Liver (tissue), 3 donors: ENCODE data around the gene MPRIP.

ENCODE experiments used
- FOXA1 ChIP-seq: IDR thresholded peaks from 2 replicates; pipeline ENCODE4 v1.6.1; 2016; ENCODE audit warnings: antibody characterized with exemption
- MAX ChIP-seq: IDR thresholded peaks from 2 replicates; pipeline ENCODE4 v1.6.1; 2016; ENCODE audit warnings: antibody characterized with exemption
- RXRA ChIP-seq, 2 donors: IDR thresholded peaks; 2 replicates each; pipeline ENCODE4 v1.6.1; 2017 to 2018; ENCODE audit warnings: antibody characterized with exemption in 2 of 2, mild to moderate bottlenecking in 1 of 2
- TF ChIP-seq, protein P1 (sequence below): fragments of 150-350 bp; IDR thresholded peaks from 2 replicates; pipeline ENCODE4 v1.5.1; 2017; ENCODE audit warnings: improper control_type of control experiment, low read depth, low read length; ENCODE audit not compliant: missing input control
- donor health status: healthy.
- donor health status: healthy.

DNA sequence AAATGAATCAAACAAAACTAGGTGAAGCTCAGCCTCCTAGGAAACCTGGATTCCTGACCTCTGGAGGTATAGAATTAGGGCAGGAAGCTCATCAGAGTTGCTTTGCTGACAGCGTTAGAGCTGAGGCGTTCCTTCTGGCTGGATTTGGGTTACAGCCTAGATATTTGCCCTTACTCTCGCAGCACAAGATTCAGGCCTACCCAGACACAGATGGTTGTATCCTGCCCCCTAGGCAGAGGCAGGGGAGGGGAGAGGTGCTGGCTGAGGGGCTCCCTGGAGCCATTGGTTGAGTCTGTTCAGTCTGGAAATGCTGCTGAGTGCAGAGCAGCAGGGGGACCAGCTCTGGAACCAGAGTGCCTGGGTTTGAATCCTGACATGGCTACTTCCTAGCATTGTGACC, 78.4 kb downstream of the MPRIP start:
- TF ChIP-seq MAX (no peak), RXRA (IDR thresholded peaks at IDR 0.05) (no peak), FOXA1 (no peak)
- TF ChIP-seq, protein P1, sequence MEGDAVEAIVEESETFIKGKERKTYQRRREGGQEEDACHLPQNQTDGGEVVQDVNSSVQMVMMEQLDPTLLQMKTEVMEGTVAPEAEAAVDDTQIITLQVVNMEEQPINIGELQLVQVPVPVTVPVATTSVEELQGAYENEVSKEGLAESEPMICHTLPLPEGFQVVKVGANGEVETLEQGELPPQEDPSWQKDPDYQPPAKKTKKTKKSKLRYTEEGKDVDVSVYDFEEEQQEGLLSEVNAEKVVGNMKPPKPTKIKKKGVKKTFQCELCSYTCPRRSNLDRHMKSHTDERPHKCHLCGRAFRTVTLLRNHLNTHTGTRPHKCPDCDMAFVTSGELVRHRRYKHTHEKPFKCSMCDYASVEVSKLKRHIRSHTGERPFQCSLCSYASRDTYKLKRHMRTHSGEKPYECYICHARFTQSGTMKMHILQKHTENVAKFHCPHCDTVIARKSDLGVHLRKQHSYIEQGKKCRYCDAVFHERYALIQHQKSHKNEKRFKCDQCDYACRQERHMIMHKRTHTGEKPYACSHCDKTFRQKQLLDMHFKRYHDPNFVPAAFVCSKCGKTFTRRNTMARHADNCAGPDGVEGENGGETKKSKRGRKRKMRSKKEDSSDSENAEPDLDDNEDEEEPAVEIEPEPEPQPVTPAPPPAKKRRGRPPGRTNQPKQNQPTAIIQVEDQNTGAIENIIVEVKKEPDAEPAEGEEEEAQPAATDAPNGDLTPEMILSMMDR: no peak
